NT2/D1 (cell line): ENCODE data around the gene CTSK.

Experiments used
- SUZ12 ChIP-seq: IDR thresholded peaks from 2 replicates; pipeline ENCODE4 v1.6.1; 2011; ENCODE audit not compliant: insufficient read length, insufficient read depth; ENCODE audit errors: extremely low read depth
- YY1 ChIP-seq: IDR thresholded peaks from 2 replicates; pipeline ENCODE4 v1.6.1; 2011; ENCODE audit not compliant: insufficient read length, insufficient read depth

GRCh38 chr1:150836129-150836773 lies 28.2 kb upstream of the CTSK start:
- TF ChIP-seq YY1 (no peak), SUZ12 (no peak)
